ENCODE results near the gene PLA2G2F.

PLA2G2F gene

GRCh38 chr1:20185834-20186782, 47.0 kb downstream of the PLA2G2F start, which contains the start of the genes PLA2G2C and UBXN10:
Gene PLA2G2C (minus strand): TSS chr1:20186518. CDS start chr1:20177363, 9,155 bp downstream.
Gene UBXN10 (plus strand): TSS chr1:20186096. CDS start chr1:20190562, 4,466 bp downstream.
- peak within 1 kb of the TSS; percentile 49 for H3K27ac ChIP-seq (replicated peaks)
- TF ChIP-seq, protein P1, sequence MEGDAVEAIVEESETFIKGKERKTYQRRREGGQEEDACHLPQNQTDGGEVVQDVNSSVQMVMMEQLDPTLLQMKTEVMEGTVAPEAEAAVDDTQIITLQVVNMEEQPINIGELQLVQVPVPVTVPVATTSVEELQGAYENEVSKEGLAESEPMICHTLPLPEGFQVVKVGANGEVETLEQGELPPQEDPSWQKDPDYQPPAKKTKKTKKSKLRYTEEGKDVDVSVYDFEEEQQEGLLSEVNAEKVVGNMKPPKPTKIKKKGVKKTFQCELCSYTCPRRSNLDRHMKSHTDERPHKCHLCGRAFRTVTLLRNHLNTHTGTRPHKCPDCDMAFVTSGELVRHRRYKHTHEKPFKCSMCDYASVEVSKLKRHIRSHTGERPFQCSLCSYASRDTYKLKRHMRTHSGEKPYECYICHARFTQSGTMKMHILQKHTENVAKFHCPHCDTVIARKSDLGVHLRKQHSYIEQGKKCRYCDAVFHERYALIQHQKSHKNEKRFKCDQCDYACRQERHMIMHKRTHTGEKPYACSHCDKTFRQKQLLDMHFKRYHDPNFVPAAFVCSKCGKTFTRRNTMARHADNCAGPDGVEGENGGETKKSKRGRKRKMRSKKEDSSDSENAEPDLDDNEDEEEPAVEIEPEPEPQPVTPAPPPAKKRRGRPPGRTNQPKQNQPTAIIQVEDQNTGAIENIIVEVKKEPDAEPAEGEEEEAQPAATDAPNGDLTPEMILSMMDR (IDR thresholded peaks at IDR 0.05; ENCODE audit: insufficient read depth, low read length) = no peak
- TF ChIP-seq POLR2AphosphoS5 (IDR thresholded peaks at IDR 0.05; ENCODE audit: low read depth) (no peak), SPI1 (IDR thresholded peaks at IDR 0.05; ENCODE audit: borderline replicate concordance, low read depth) (no peak), GABPA (IDR thresholded peaks at IDR 0.05; ENCODE audit: low read depth) (no peak), REST (IDR thresholded peaks at IDR 0.05; ENCODE audit: insufficient replicate concordance, low read depth) (no peak)
- no peak within 1 kb of the TSS for H3K4me3 ChIP-seq (replicated peaks; ENCODE audit: insufficient read depth, low read length)
- no peak for DNase-seq (ENCODE audit: low read depth in 1 of 2, low spot score in 1 of 2)
- no peaks in the 10 kb centered on the region for H3K27me3 ChIP-seq (ENCODE audit: insufficient read depth, poor library complexity, severe bottlenecking)

- Histone ChIP-seq H3K27me3 (ENCODE audit: insufficient read depth, poor library complexity, severe bottlenecking) (no peaks in the 10 kb centered on the region), H3K27ac (replicated peaks) (no peak overlapping the region), H3K4me3 (replicated peaks; ENCODE audit: insufficient read depth, low read length) (no peak overlapping the region)
- peak in 1 of 2 experiments; percentile 22 for DNase-seq (ENCODE audit: low read depth in 1 of 2, low spot score in 1 of 2)
- TF ChIP-seq GABPA (IDR thresholded peaks at IDR 0.05; ENCODE audit: low read depth) (no peak), SPI1 (IDR thresholded peaks at IDR 0.05; ENCODE audit: borderline replicate concordance, low read depth) (no peak), REST (IDR thresholded peaks at IDR 0.05; ENCODE audit: insufficient replicate concordance, low read depth) (no peak), POLR2AphosphoS5 (IDR thresholded peaks at IDR 0.05; ENCODE audit: low read depth) (no peak)
- TF ChIP-seq, protein P1 (IDR thresholded peaks at IDR 0.05; ENCODE audit: insufficient read depth, low read length) = no peak
These were observed 48.1 kb downstream of the PLA2G2F start for GRCh38 chr1:20187103-20187812.

DNA sequence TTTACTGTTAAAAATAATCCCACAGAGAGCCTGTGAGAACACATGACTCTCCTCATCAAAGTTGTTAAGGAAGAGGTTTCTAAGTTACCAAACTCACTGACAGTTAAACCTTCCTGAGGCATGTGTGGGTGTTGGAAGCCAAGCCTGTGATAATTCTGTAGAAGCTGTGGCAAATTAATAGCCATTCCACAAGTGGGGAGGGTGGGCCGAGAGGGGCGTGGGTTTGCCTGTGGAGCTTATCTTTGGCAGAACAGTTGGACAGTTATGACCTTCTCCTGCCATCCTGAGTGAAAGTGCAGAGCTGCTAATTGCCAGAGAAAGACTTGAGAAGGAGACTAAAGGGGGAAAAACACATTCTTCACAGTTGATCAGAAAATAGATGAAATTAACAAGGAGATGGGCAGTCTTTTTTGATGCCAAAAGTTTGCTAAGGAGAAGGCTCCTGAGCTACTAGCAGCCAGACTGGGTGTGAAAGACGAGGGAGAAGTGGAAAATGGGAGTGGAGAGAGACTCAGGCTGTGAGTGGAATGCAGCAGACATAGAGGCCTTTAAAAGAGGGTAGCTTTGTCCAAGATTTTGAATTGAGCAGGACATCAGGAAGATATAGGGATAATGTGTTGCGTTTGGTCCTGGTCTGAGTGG, 48.8 kb downstream of the PLA2G2F start:
- no peak overlapping the region for H3K27ac ChIP-seq (replicated peaks)
- no peaks in the 10 kb centered on the region for H3K27me3 ChIP-seq (ENCODE audit: insufficient read depth, poor library complexity, severe bottlenecking)
- TF ChIP-seq GABPA (IDR thresholded peaks at IDR 0.05; ENCODE audit: low read depth) (no peak), SPI1 (IDR thresholded peaks at IDR 0.05; ENCODE audit: borderline replicate concordance, low read depth) (no peak), POLR2AphosphoS5 (IDR thresholded peaks at IDR 0.05; ENCODE audit: low read depth) (no peak), REST (IDR thresholded peaks at IDR 0.05; ENCODE audit: insufficient replicate concordance, low read depth) (no peak)
- TF ChIP-seq, protein P1 (IDR thresholded peaks at IDR 0.05; ENCODE audit: insufficient read depth, low read length) = no peak
- no peak overlapping the region for H3K4me3 ChIP-seq (replicated peaks; ENCODE audit: insufficient read depth, low read length)
- no peak for DNase-seq (ENCODE audit: low read depth in 1 of 2, low spot score in 1 of 2)

Measured in HL-60 (cell line).